GM12892 (cell line): ENCODE measurements around the gene CEACAM16.

Source experiments
- POLR2A ChIP-seq: IDR thresholded peaks from 2 replicates; pipeline ENCODE4 v1.6.1; 2011; ENCODE audit warnings: low read depth, low read length, control low read depth
- POLR2AphosphoS5 ChIP-seq: IDR thresholded peaks from 2 replicates; pipeline ENCODE4 v1.6.1; 2011; ENCODE audit warnings: low read depth, low read length, control low read depth
- TAF1 ChIP-seq: IDR thresholded peaks from 2 replicates; pipeline ENCODE4 v1.6.1; 2011; ENCODE audit warnings: low read depth, mild to moderate bottlenecking, control low read depth, low read length, borderline replicate concordance

GRCh38 chr19:44723299-44723951 is 24.5 kb downstream of the CEACAM16 start:
- TF ChIP-seq TAF1, result no peak
- no peak for TF ChIP-seq POLR2AphosphoS5
- TF ChIP-seq POLR2A, result no peak
